SK-N-SH (cell line): ENCODE measurements around the gene PSG4. TPM values are rescaled to one million over a fixed set of nuclear protein-coding genes. Genes with fewer than 3 reads are reported as not detected.
"Not testable (repeated sequence)": the region's sequence is repeated elsewhere in the genome, so short reads cannot be mapped to it uniquely, and the experiment has no call there.

Experiments
- CTCF ChIA-PET: fragments of 300-600, 350-600 bp; formaldehyde crosslinking; extraction: SDS; loops from one replicate; lab custom pipeline; 2021; lab: Yijun Ruan, JAX
- POLR2A ChIA-PET: fragments of 350-600 bp; sonication (Branson Sonifier 250); formaldehyde crosslinking; extraction: SDS; loops from one replicate; lab custom pipeline; 2020; ENCODE audit warnings: antibody characterized with exemption, inconsistent platforms; lab: Yijun Ruan, JAX
- DNase-seq: peaks from one replicate; pipeline ENCODE4 v3.0.0; 2012
- H2AFZ ChIP-seq: fragments of 200-600 bp; sonication (generic); 2 replicates; pipeline ENCODE4 v1.8.1; 2016; ENCODE audit warnings: antibody characterized with exemption, mild to moderate bottlenecking, low read depth
- H3F3A ChIP-seq: fragments of 200-600 bp; sonication (generic); replicated peaks from 2 replicates; pipeline ENCODE3; 2016; ENCODE audit warnings: antibody characterized with exemption, mild to moderate bottlenecking; ENCODE audit not compliant: insufficient read depth
- H3K27ac ChIP-seq, 2 experiments: fragments of 200-500 bp in 1 of 2; fragments of 200-600 bp in 1 of 2; sonication (Bioruptor generic) in 1 of 2; sonication (generic), shearing (Covaris generic) in 1 of 2; 2 replicates each; pipeline versions ENCODE4 v1.5.1 to v1.6.1; 2014 to 2016; ENCODE audit warnings: low read depth in 2 of 2, inconsistent platforms in 1 of 2, low read length in 1 of 2, mild to moderate bottlenecking in 1 of 2, mixed read lengths in 1 of 2
- H3K27me3 ChIP-seq: fragments of 200-600 bp; sonication (generic), shearing (Covaris generic); 2 replicates; pipeline ENCODE4 v1.6.1; 2016; ENCODE audit warnings: mixed run types; ENCODE audit not compliant: insufficient read depth
- H3K36me3 ChIP-seq, 2 experiments: fragments of 200-500 bp in 1 of 2; fragments of 200-600 bp in 1 of 2; sonication (Bioruptor generic) in 1 of 2; sonication (generic) in 1 of 2; replicated peaks in 1 of 2; 2 replicates each; pipeline versions ENCODE3 to v1.5.1; 2014 to 2016; ENCODE audit warnings: low read length in 1 of 2, mild to moderate bottlenecking in 1 of 2; ENCODE audit not compliant: insufficient read depth in 2 of 2, control insufficient read depth in 1 of 2
- H3K4me1 ChIP-seq, 2 experiments: fragments of 200-500 bp in 1 of 2; fragments of 200-600 bp in 1 of 2; sonication (Bioruptor generic) in 1 of 2; sonication (generic), shearing (Covaris generic) in 1 of 2; 2 replicates each; pipeline versions ENCODE4 v1.5.1 to v1.6.1; 2014 to 2016; ENCODE audit warnings: low read depth in 1 of 2, low read length in 1 of 2, mixed run types in 1 of 2; ENCODE audit not compliant: insufficient read depth in 2 of 2, control insufficient read depth in 1 of 2
- H3K4me2 ChIP-seq: fragments of 200-600 bp; sonication (generic), shearing (Covaris generic); 2 replicates; pipeline ENCODE4 v1.6.1; 2017; ENCODE audit warnings: mixed run types
- H3K4me3 ChIP-seq, 2 experiments: fragments of 200-500 bp in 1 of 2; fragments of 200-600 bp in 1 of 2; sonication (Bioruptor generic) in 1 of 2; sonication (generic), shearing (Covaris generic) in 1 of 2; 2 replicates each; pipeline versions ENCODE4 v1.5.1 to v1.8.1; 2014 to 2016; ENCODE audit warnings: low read depth in 2 of 2, inconsistent platforms in 1 of 2, low read length in 1 of 2, mild to moderate bottlenecking in 1 of 2, mixed read lengths in 1 of 2, moderate library complexity in 1 of 2
- H3K79me2 ChIP-seq: fragments of 200-600 bp; sonication (generic); 2 replicates; pipeline ENCODE4 v1.8.1; 2017; ENCODE audit warnings: mild to moderate bottlenecking; ENCODE audit not compliant: insufficient read depth
- H3K9ac ChIP-seq: fragments of 200-600 bp; sonication (generic); 2 replicates; pipeline ENCODE4 v1.6.1; 2017; ENCODE audit warnings: mixed run types
- H3K9me2 ChIP-seq: fragments of 200-600 bp; sonication (generic); 2 replicates; pipeline ENCODE4 v1.6.1; 2017; ENCODE audit warnings: mixed run types
- H3K9me3 ChIP-seq: fragments of 200-600 bp; sonication (generic); 2 replicates; pipeline ENCODE4 v1.6.1; 2017; ENCODE audit warnings: mixed run types, mild to moderate bottlenecking, moderate library complexity
- H4K20me1 ChIP-seq: fragments of 200-600 bp; sonication (generic); 2 replicates; pipeline ENCODE4 v1.6.1; 2017; ENCODE audit warnings: mild to moderate bottlenecking, mixed run types; ENCODE audit not compliant: insufficient read depth
- MXI1 ChIP-seq: IDR thresholded peaks from 2 replicates; pipeline ENCODE4 v1.6.1; 2012; ENCODE audit warnings: mild to moderate bottlenecking, low read depth, low read length, improper control_type of control experiment
- NFIC ChIP-seq: IDR thresholded peaks from 2 replicates; pipeline ENCODE4 v1.4.0; 2012; ENCODE audit warnings: borderline replicate concordance
- RCOR1 ChIP-seq: fragments of 150-350 bp; IDR thresholded peaks from 2 replicates; pipeline ENCODE4 v1.6.1; 2017; ENCODE audit warnings: antibody characterized with exemption, low read length
- SMC3 ChIP-seq: IDR thresholded peaks from 2 replicates; pipeline ENCODE4 v1.6.1; 2012; ENCODE audit warnings: low read depth, low read length, improper control_type of control experiment
- WGBS: methylation state at CpG from one replicate; pipeline ENCODE4 v1.1.6; 2017; ENCODE audit warnings: low lambda C conversion rate; 5-methylcytosine and 5-hydroxymethylcytosine counted together
- polyA plus RNA-seq, 3 experiments: library from polyadenylated mRNA; depleted of rRNA; stranded (reverse); fragments of >200 nt; gene quantifications; 2 replicates each; pipeline ENCODE4 v1.2.3, GENCODE V29; 2012
- TF ChIP-seq, protein P1 (sequence below): IDR thresholded peaks from 2 replicates; pipeline ENCODE4; 2012
- TF ChIP-seq, protein P2 (sequence below): fragments of 200-600 bp; sonication (generic); IDR thresholded peaks from 2 replicates; pipeline ENCODE4 v1.6.1; 2017; ENCODE audit warnings: antibody characterized with exemption, mild to moderate bottlenecking, moderate library complexity
- TF ChIP-seq, protein P3 (sequence below): fragments of 150-350 bp; IDR thresholded peaks from 2 replicates; pipeline ENCODE4 v1.6.1; 2016; ENCODE audit warnings: mild to moderate bottlenecking, low read depth, low read length

The PSG4 gene
- polyA plus RNA-seq, 1 of the 3 experiments (the other 2 are of a cell fraction): 175 TPM

DNA sequence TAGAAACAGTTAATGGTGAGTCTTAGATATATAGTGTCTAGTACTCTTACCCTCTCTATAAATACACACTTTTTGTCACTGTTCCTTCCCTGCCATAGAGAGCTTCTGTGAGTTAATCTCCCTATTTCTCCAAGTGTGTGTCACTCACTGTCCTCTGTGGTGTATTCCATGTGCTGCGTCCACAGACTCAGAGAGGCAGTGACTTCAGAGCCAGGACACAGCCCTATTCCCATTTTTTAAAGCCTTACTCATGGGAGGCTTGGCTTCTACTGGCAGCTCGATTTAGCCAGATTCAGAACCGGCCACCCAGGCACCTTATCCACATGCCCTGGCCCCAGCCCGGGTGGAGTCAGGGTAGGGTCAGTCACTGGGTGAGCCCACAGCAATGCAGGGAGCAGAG lies 13.7 kb upstream of the PSG4 start:
- H3K36me3 ChIP-seq, H2AFZ ChIP-seq, H3K4me1 ChIP-seq, H3K79me2 ChIP-seq, H3K4me2 ChIP-seq, H3K27me3 ChIP-seq, DNase-seq, H4K20me1 ChIP-seq, H3F3A ChIP-seq, POLR2A ChIA-PET, CTCF ChIA-PET, H3K27ac ChIP-seq, H3K9me2 ChIP-seq, H3K9me3 ChIP-seq, H3K9ac ChIP-seq, H3K4me3 ChIP-seq: not testable (repeated sequence)
- 19% methylated on average over 4 of the region's 4 CpGs for WGBS

DNA sequence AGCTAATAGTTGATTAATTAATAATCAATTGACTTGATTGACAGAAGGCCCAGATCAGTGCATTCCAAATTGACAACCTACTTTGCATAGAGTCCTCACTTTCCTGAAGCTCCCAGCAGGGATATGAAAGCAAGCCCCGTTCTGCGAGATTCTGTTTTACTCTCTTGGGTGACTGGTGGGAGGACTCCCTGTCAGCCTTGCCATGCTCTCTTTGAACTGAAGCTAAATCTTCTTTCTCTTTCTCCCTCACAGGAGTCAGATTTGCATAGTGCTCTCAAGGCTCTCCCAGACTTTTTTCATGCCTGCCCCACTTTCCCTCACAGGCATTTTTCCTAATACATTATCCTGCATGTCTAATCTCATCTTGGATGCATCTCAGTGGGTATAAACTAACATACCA lies 10.4 kb upstream of the PSG4 start:
- POLR2A ChIA-PET, H3K4me3 ChIP-seq, DNase-seq, H3K79me2 ChIP-seq, H3K36me3 ChIP-seq, H2AFZ ChIP-seq, H3K9ac ChIP-seq, H4K20me1 ChIP-seq, H3K27me3 ChIP-seq, H3K9me3 ChIP-seq, H3K4me1 ChIP-seq, H3K9me2 ChIP-seq, H3F3A ChIP-seq, H3K4me2 ChIP-seq, CTCF ChIA-PET, H3K27ac ChIP-seq: not testable (repeated sequence)
- 26% methylated on average over 2 of the region's 2 CpGs for WGBS

DNA sequence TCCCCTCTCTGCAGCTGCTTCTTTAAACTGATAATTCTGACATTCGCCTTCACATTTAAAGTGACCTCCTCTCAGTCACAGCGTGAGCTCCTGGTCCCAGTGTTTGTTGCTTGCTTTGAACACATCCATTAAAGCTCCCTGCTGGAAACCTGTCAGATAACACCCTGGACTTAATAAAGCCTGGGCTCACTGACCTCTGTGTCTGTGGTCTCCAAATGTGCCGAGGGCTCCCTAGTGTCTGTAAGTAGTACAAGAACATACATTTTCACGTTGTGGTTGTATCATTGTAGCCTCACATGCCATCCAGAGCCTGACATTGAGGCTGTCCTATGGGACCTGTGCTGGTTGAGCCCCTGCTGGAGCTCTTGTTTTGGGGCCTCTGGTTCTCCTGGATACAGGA lies 2.6 kb upstream of the PSG4 start:
- no peak overlapping the region for H3K9ac ChIP-seq
- WGBS: 53% methylated on average over 3 of the region's 4 CpGs
- CTCF ChIA-PET: interaction anchor here (1.5 to 2.2 kb wide), 2 partner anchors 13 to 103 kb away, joined by 3 to 7 read pairs; no protein-coding TSS in a partner anchor
- H3K4me2 ChIP-seq: no peak overlapping the region
- POLR2A ChIA-PET: no interaction called here
- no peaks in the 10 kb centered on the region for H4K20me1 ChIP-seq
- no peak overlapping the region for H2AFZ ChIP-seq
- H3K27ac ChIP-seq: no peak overlapping the region
- no peaks in the 10 kb centered on the region for H3K27me3 ChIP-seq
- no peaks in the 10 kb centered on the region for H3K4me1 ChIP-seq
- DNase-seq: no peak
- H3K79me2 ChIP-seq: peaks cover 21% of the 10 kb centered on the region
- H3K4me3 ChIP-seq: no peak overlapping the region
- H3F3A ChIP-seq: peaks cover 16% of the 10 kb centered on the region
- H3K9me3 ChIP-seq: no peaks in the 10 kb centered on the region
- TF ChIP-seq, protein P1, sequence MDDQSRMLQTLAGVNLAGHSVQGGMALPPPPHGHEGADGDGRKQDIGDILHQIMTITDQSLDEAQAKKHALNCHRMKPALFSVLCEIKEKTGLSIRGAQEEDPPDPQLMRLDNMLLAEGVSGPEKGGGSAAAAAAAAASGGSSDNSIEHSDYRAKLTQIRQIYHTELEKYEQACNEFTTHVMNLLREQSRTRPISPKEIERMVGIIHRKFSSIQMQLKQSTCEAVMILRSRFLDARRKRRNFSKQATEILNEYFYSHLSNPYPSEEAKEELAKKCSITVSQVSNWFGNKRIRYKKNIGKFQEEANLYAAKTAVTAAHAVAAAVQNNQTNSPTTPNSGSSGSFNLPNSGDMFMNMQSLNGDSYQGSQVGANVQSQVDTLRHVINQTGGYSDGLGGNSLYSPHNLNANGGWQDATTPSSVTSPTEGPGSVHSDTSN: no peak
- TF ChIP-seq, protein P2, sequence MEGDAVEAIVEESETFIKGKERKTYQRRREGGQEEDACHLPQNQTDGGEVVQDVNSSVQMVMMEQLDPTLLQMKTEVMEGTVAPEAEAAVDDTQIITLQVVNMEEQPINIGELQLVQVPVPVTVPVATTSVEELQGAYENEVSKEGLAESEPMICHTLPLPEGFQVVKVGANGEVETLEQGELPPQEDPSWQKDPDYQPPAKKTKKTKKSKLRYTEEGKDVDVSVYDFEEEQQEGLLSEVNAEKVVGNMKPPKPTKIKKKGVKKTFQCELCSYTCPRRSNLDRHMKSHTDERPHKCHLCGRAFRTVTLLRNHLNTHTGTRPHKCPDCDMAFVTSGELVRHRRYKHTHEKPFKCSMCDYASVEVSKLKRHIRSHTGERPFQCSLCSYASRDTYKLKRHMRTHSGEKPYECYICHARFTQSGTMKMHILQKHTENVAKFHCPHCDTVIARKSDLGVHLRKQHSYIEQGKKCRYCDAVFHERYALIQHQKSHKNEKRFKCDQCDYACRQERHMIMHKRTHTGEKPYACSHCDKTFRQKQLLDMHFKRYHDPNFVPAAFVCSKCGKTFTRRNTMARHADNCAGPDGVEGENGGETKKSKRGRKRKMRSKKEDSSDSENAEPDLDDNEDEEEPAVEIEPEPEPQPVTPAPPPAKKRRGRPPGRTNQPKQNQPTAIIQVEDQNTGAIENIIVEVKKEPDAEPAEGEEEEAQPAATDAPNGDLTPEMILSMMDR: no peak
- no peak for TF ChIP-seq MXI1
- TF ChIP-seq SMC3: no peak
- no peak for TF ChIP-seq RCOR1
- TF ChIP-seq, protein P3, sequence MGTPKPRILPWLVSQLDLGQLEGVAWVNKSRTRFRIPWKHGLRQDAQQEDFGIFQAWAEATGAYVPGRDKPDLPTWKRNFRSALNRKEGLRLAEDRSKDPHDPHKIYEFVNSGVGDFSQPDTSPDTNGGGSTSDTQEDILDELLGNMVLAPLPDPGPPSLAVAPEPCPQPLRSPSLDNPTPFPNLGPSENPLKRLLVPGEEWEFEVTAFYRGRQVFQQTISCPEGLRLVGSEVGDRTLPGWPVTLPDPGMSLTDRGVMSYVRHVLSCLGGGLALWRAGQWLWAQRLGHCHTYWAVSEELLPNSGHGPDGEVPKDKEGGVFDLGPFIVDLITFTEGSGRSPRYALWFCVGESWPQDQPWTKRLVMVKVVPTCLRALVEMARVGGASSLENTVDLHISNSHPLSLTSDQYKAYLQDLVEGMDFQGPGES: no peak
- no peak for TF ChIP-seq NFIC
- no peaks in the 10 kb centered on the region for H3K36me3 ChIP-seq
- no peaks in the 10 kb centered on the region for H3K9me2 ChIP-seq
